ENCODE results near the gene CHCHD3.
"Not testable (repeated sequence)": the region's sequence is repeated elsewhere in the genome, so short reads cannot be mapped to it uniquely, and the experiment has no call there.

CHCHD3 gene

GRCh38 chr7:132902294-132902693 lies 179.6 kb downstream of the CHCHD3 start:
- DNase-seq (ENCODE audit: low spot score), result not testable (repeated sequence)

- no peak for DNase-seq (ENCODE audit: low spot score)
Measured at GRCh38 chr7:132901241-132901640, 180.6 kb downstream of the CHCHD3 start.

GRCh38 chr7:132899833-132900232 lies 182.1 kb downstream of the CHCHD3 start:
- DNase-seq (ENCODE audit: low spot score), result no peak

GRCh38 chr7:132898641-132899175 lies 183.2 kb downstream of the CHCHD3 start:
- not testable (repeated sequence) for DNase-seq (ENCODE audit: low spot score)

- DNase-seq (ENCODE audit: low spot score), result no peak
Measured at GRCh38 chr7:132897093-132897687, 184.7 kb downstream of the CHCHD3 start.

- DNase-seq (ENCODE audit: low spot score), result no peak
Measured at GRCh38 chr7:132895231-132895630, 186.7 kb downstream of the CHCHD3 start.

- DNase-seq (ENCODE audit: low spot score), result no peak
Measured at GRCh38 chr7:132893560-132893959, 188.3 kb downstream of the CHCHD3 start.

GRCh38 chr7:132892744-132893143 lies 189.1 kb downstream of the CHCHD3 start:
- not testable (repeated sequence) for DNase-seq (ENCODE audit: low spot score)

GRCh38 chr7:132891554-132891953 lies 190.3 kb downstream of the CHCHD3 start:
- no peak for DNase-seq (ENCODE audit: low spot score)

GRCh38 chr7:132882714-132883428 lies 199.0 kb downstream of the CHCHD3 start:
- peak; percentile 18 for DNase-seq (ENCODE audit: low spot score)

GRCh38 chr7:132881317-132881716 lies 200.6 kb downstream of the CHCHD3 start:
- DNase-seq (ENCODE audit: low spot score), result no peak

- no peak for DNase-seq (ENCODE audit: low spot score)
Measured at GRCh38 chr7:132879579-132879978, 202.3 kb downstream of the CHCHD3 start.

GRCh38 chr7:132878204-132878919 lies 203.5 kb downstream of the CHCHD3 start:
- no peak for DNase-seq (ENCODE audit: low spot score)

- DNase-seq (ENCODE audit: low spot score), result no peak
Measured at GRCh38 chr7:132877573-132877972, 204.3 kb downstream of the CHCHD3 start.

- DNase-seq (ENCODE audit: low spot score), result no peak
Measured at GRCh38 chr7:132876576-132876975, 205.3 kb downstream of the CHCHD3 start.

GRCh38 chr7:132872034-132872433 lies 209.9 kb downstream of the CHCHD3 start:
- DNase-seq (ENCODE audit: low spot score), result no peak

GRCh38 chr7:132871419-132871818 lies 210.5 kb downstream of the CHCHD3 start:
- no peak for DNase-seq (ENCODE audit: low spot score)

- no peak for DNase-seq (ENCODE audit: low spot score)
Measured at GRCh38 chr7:132869166-132869861, 212.6 kb downstream of the CHCHD3 start.

- no peak for DNase-seq (ENCODE audit: low spot score)
Measured at GRCh38 chr7:132866551-132866950, 215.3 kb downstream of the CHCHD3 start.

- DNase-seq (ENCODE audit: low spot score), result no peak
Measured at GRCh38 chr7:132866144-132866531, 215.8 kb downstream of the CHCHD3 start.

GRCh38 chr7:132865366-132866143 lies 216.3 kb downstream of the CHCHD3 start:
- no peak for DNase-seq (ENCODE audit: low spot score)

Measured in CD4-positive, alpha-beta T cell treated with Interleukin-15 for 4 hours (primary cell).